Thyroid gland (tissue), 4 donors: Measurements from ENCODE around the gene RIF1. TPM values are rescaled to one million over a fixed set of nuclear protein-coding genes. Genes with fewer than 3 reads are reported as not detected.

Experiments used
- DNase-seq, 2 donors: peaks; one replicate each; pipeline ENCODE4 v3.0.0-alpha.2; 2019
- H3K27ac ChIP-seq, 3 donors: fragments of 200-600 bp; sonication (generic); 1 replicate in 2 of 3; 2 replicates in 1 of 3; pipeline ENCODE4 v1.5.1; 2016 to 2019; ENCODE audit warnings: mild to moderate bottlenecking in 1 of 3, moderate library complexity in 1 of 3
- H3K27me3 ChIP-seq: fragments of 200-600 bp; sonication (generic); one replicate; pipeline ENCODE4 v1.5.1; 2019
- H3K36me3 ChIP-seq, 2 donors: fragments of 200-600 bp; sonication (generic); one replicate each; pipeline ENCODE4 v1.5.1; 2016 to 2019
- H3K4me1 ChIP-seq, 2 donors: fragments of 200-600 bp; sonication (generic); one replicate each; pipeline ENCODE4 v1.5.1; 2017 to 2019
- H3K4me3 ChIP-seq, 3 donors: fragments of 200-600 bp; sonication (generic); replicated peaks in 1 of 3; 1 replicate in 2 of 3; 2 replicates in 1 of 3; pipeline ENCODE4 v1.5.1; 2016; ENCODE audit warnings: mild to moderate bottlenecking in 1 of 3
- H3K9me3 ChIP-seq: fragments of 200-600 bp; sonication (generic); one replicate; pipeline ENCODE4 v1.5.1; 2017
- CTCF ChIP-seq, 6 experiments: fragments of 200-600 bp in 3 of 6; fragments of 450-650 bp in 3 of 6; sonication (generic) in 3 of 6; IDR thresholded peaks; one replicate each; pipeline ENCODE4 v1.5.1; 2016 to 2019; ENCODE audit warnings: antibody characterized with exemption in 6 of 6, mild to moderate bottlenecking in 2 of 6, inconsistent platforms in 1 of 6, moderate library complexity in 1 of 6
- POLR2A ChIP-seq, 2 donors: fragments of 450-650 bp; IDR thresholded peaks; one replicate each; pipeline ENCODE4 v1.6.1; 2017; ENCODE audit warnings: antibody characterized with exemption in 2 of 2, mild to moderate bottlenecking in 2 of 2, moderate library complexity in 1 of 2
- WGBS, 2 donors: methylation state at CpG; one replicate each; pipeline ENCODE4 v1.1.5; 2017; 5-methylcytosine and 5-hydroxymethylcytosine counted together
- intact Hi-C: fragments of 100-400 bp; cut with DNase I; formaldehyde crosslinking; loops from one replicate; pipeline ENCODE4 v1.15.1; 2023
- total RNA-seq, 4 donors: library from RNA; depleted of rRNA; stranded (reverse); fragments of >200 nt; gene quantifications; one replicate each; pipeline ENCODE4 v1.2.3, GENCODE V29; 2016

Gene RIF1
- total RNA-seq, 4 donors from 2014 or later: 37.1 to 54.8 (median 45.3) TPM

GRCh38 chr2:151484100-151484499 lies 74.4 kb downstream of the RIF1 start:
- no peaks in the 10 kb centered on the region for H3K9me3 ChIP-seq
- peak; percentile 4 to 8 for DNase-seq
- peak overlapping the region in 2 of 3 donors; percentile 23 to 63 for H3K27ac ChIP-seq
- H3K36me3 ChIP-seq: no peaks in the 10 kb centered on the region
- H3K4me1 ChIP-seq: no peaks in the 10 kb centered on the region
- no peaks in the 10 kb centered on the region for H3K27me3 ChIP-seq
- intact Hi-C loops: no loop called here
- H3K4me3 ChIP-seq: no peak overlapping the region
- WGBS, 2 donors: 79 to 84% methylated on average over 4 of the region's 4 CpGs
- TF ChIP-seq POLR2A (IDR thresholded peaks at IDR 0.05): no peak
- no peak for TF ChIP-seq CTCF (IDR thresholded peaks at IDR 0.05)

GRCh38 chr2:151486053-151486452 lies 76.4 kb downstream of the RIF1 start:
- Histone ChIP-seq H3K36me3 (no peaks in the 10 kb centered on the region), H3K4me1 (no peaks in the 10 kb centered on the region), H3K9me3 (no peaks in the 10 kb centered on the region), H3K27me3 (no peaks in the 10 kb centered on the region), H3K27ac (no peak overlapping the region), H3K4me3 (no peak overlapping the region)
- no peak for TF ChIP-seq POLR2A (IDR thresholded peaks at IDR 0.05)
- no peak for TF ChIP-seq CTCF (IDR thresholded peaks at IDR 0.05)
- DNase-seq: no peak
- intact Hi-C loops: no loop called here
- WGBS, 2 donors: 93 to 98% methylated on average over 1 of the region's 1 CpG

DNA sequence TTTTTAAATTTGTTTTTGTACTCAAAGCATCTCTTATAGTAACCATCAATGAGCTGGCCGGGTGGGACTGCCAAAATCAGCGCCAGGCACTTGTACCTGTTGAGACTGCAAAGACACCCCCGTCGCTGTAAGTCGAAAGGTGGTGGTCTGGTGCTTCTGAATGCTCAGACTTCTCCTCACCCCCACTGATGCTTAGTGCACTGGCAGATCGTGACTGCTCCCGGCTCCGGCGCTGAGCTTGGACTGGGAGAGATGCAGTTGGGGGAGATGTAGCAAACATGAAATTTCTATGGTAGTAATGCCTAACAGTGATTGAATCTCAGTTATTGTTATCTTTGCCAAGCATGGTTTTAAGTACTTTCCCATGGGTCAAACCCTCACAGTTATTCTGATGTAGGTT lies 80.6 kb downstream of the RIF1 start:
- no peak overlapping the region for H3K4me3 ChIP-seq
- no peak for DNase-seq
- intact Hi-C loops: no loop called here
- no peak for TF ChIP-seq POLR2A (IDR thresholded peaks at IDR 0.05)
- no peak for TF ChIP-seq CTCF (IDR thresholded peaks at IDR 0.05)
- H3K27ac ChIP-seq: no peak overlapping the region
- WGBS, 2 donors: 96 to 97% methylated on average over 9 of the region's 9 CpGs
- H3K36me3 ChIP-seq: no peaks in the 10 kb centered on the region
- peaks cover 0 to 3% of the 10 kb centered on the region in 2 donors for H3K4me1 ChIP-seq
- no peaks in the 10 kb centered on the region for H3K27me3 ChIP-seq
- H3K9me3 ChIP-seq: no peaks in the 10 kb centered on the region

DNA sequence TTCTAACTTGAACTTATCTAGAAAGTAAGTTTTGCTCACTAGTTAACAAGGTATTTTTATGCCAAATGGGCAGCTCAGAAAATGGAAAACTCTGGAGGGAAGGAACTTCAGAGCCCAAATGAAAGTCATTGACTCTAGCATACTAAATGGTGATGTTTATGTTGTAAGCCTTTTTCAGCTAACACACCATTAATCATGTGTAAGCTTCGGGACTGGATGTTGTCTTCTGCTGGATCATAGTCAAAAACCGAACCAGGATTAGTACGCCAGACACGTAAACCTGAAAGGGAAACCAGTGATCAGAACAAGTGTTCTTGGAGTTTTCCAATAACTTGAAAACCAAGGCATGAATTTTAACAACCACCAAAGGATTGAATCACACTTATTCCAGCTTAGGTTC lies 81.8 kb downstream of the RIF1 start:
- Histone ChIP-seq H3K27me3 (no peaks in the 10 kb centered on the region), H3K36me3 (no peaks in the 10 kb centered on the region), H3K4me1 (peaks cover 0 to 3% of the 10 kb centered on the region in 2 donors), H3K27ac (peak overlapping the region in 1 of 3 donors; percentile 56), H3K9me3 (no peaks in the 10 kb centered on the region), H3K4me3 (no peak overlapping the region)
- TF ChIP-seq CTCF (IDR thresholded peaks at IDR 0.05): no peak
- TF ChIP-seq POLR2A (IDR thresholded peaks at IDR 0.05): no peak
- WGBS, 2 donors: 39 to 47% methylated on average over 4 of the region's 4 CpGs
- no peak for DNase-seq
- intact Hi-C loops: no loop called here

DNA sequence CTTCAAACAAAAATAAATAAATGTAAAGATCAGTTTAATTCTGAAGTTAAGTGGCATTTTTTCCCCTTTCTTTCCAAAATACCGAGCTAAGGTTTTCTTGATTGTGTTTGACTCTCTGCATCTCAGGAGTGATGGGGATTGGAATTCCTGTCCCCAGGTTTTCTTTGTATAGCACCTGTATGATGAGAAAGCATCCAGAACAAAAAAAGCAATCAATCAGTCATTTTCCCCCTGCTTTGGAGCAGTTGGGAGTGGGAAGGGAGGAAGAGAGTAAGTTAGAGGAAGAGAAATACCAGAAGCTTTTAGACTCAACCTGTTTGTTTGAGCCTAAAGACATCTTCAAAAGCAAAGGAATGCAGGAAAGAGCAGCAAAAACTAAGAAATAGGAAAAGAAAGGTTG lies 88.5 kb downstream of the RIF1 start:
- no peaks in the 10 kb centered on the region for H3K36me3 ChIP-seq
- H3K27ac ChIP-seq: no peak overlapping the region
- no peak overlapping the region for H3K4me3 ChIP-seq
- no peak for TF ChIP-seq POLR2A (IDR thresholded peaks at IDR 0.05)
- no peak for TF ChIP-seq CTCF (IDR thresholded peaks at IDR 0.05)
- no peaks in the 10 kb centered on the region for H3K9me3 ChIP-seq
- DNase-seq: no peak
- H3K27me3 ChIP-seq: no peaks in the 10 kb centered on the region
- intact Hi-C loops: no loop called here
- H3K4me1 ChIP-seq: no peaks in the 10 kb centered on the region
- WGBS, 2 donors: 83 to 92% methylated on average over 1 of the region's 1 CpG
